ENCODE measurements around the gene SPATA25.

DNA sequence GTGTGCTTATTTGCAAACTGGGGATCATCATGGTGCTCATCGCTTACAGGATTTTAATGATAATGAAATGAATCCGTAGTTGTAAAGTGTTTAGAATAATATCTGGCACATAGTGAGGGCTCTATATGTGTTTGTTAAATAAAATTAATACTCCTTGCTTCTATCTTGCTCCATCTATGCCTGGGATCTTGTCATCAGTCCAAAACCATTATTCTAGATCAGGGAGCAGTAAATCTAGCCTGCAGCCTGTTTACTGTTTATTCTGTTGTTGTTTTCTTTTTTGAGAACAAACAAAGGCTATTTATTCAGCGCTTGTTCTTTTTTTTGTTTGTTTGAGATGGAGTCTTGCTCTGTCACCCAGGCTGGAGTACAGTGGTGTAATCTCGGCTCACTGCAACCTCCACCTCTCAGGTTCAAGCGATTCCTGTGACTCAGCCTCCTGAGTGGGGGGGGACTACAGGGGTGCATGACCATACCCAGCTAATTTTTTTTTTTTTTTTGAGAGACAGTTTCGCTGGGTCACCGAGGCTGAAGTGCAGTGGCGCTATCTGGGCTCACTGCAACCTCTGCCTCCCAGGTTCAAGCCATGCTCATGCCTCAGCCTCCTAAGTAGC, 38.3 kb downstream of the SPATA25 start:
- TF ChIP-seq, protein P1, sequence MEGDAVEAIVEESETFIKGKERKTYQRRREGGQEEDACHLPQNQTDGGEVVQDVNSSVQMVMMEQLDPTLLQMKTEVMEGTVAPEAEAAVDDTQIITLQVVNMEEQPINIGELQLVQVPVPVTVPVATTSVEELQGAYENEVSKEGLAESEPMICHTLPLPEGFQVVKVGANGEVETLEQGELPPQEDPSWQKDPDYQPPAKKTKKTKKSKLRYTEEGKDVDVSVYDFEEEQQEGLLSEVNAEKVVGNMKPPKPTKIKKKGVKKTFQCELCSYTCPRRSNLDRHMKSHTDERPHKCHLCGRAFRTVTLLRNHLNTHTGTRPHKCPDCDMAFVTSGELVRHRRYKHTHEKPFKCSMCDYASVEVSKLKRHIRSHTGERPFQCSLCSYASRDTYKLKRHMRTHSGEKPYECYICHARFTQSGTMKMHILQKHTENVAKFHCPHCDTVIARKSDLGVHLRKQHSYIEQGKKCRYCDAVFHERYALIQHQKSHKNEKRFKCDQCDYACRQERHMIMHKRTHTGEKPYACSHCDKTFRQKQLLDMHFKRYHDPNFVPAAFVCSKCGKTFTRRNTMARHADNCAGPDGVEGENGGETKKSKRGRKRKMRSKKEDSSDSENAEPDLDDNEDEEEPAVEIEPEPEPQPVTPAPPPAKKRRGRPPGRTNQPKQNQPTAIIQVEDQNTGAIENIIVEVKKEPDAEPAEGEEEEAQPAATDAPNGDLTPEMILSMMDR (IDR thresholded peaks at IDR 0.05; ENCODE audit: extremely low read depth in 1 of 2, insufficient read depth in 1 of 2, low read depth in 1 of 2, low read length in 2 of 2): no peak
- TF ChIP-seq POLR2A (IDR thresholded peaks at IDR 0.05; ENCODE audit: low read depth, low read length): no peak
- no peak for TF ChIP-seq MYC (IDR thresholded peaks at IDR 0.05; ENCODE audit: low read depth, low read length)
- TF ChIP-seq, protein P2, sequence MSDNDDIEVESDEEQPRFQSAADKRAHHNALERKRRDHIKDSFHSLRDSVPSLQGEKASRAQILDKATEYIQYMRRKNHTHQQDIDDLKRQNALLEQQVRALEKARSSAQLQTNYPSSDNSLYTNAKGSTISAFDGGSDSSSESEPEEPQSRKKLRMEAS (IDR thresholded peaks at IDR 0.05; ENCODE audit: insufficient read depth, insufficient read length): no peak
- TF ChIP-seq JUN (IDR thresholded peaks at IDR 0.05; ENCODE audit: borderline replicate concordance, insufficient read depth, insufficient read length, low read depth): no peak
- no peak for TF ChIP-seq POLR2AphosphoS5 (IDR thresholded peaks at IDR 0.05; ENCODE audit: insufficient read depth, low read depth, low read length)
- TF ChIP-seq EZH2 (IDR thresholded peaks at IDR 0.05; ENCODE audit: borderline replicate concordance, low read depth, low read length, severe bottlenecking): no peak
